Subcutaneous adipose tissue (tissue), 4 donors: ENCODE results near the gene KATNB1. TPM values are rescaled to one million over a fixed set of nuclear protein-coding genes. Genes with fewer than 3 reads are reported as not detected.

Experiments used
- CTCF ChIP-seq: fragments of 450-650 bp; IDR thresholded peaks from one replicate; pipeline ENCODE4 v1.5.1; 2016; ENCODE audit warnings: low read depth, mild to moderate bottlenecking, control low read depth, antibody characterized with exemption, moderate library complexity
- total RNA-seq, 4 donors: library from RNA; depleted of rRNA; stranded (reverse); fragments of >200 nt; gene quantifications; one replicate each; pipeline ENCODE4 v1.1.0, GENCODE V29; 2016

Gene KATNB1
- total RNA-seq, 4 donors from 2014 or later, result 8.6 to 14.3 (median 10.7) TPM

- TF ChIP-seq CTCF, result no peak
Measured at GRCh38 chr16:57711993-57712392, 23.6 kb upstream of the KATNB1 start.

- no peak for TF ChIP-seq CTCF
Measured at GRCh38 chr16:57713596-57713995, 22.0 kb upstream of the KATNB1 start.

- no peak for TF ChIP-seq CTCF
Measured at GRCh38 chr16:57714047-57714446, 21.5 kb upstream of the KATNB1 start.

- TF ChIP-seq CTCF, result no peak
Measured at GRCh38 chr16:57720142-57720575, 15.4 kb upstream of the KATNB1 start.

GRCh38 chr16:57721356-57722209 is 14.0 kb upstream of the KATNB1 start:
- no peak for TF ChIP-seq CTCF

GRCh38 chr16:57722210-57722499 is 13.4 kb upstream of the KATNB1 start:
- no peak for TF ChIP-seq CTCF

GRCh38 chr16:57722651-57723050 is 12.9 kb upstream of the KATNB1 start:
- TF ChIP-seq CTCF, result no peak
